GM06990 (cell line): ENCODE results near the gene ZNF444.

Source experiments
- DNase-seq: peaks from one replicate; pipeline ENCODE4 v3.0.0-alpha.2; 2011; ENCODE audit not compliant: insufficient read length; ENCODE audit errors: extremely low read depth
- H3K27me3 ChIP-seq: replicated peaks from 2 replicates; pipeline ENCODE4 v1.6.0; 2011; ENCODE audit warnings: low read length; ENCODE audit not compliant: control insufficient read depth, insufficient read depth
- H3K36me3 ChIP-seq: 2 replicates; pipeline ENCODE4 v1.5.1; 2011; ENCODE audit warnings: low read length; ENCODE audit not compliant: control insufficient read depth, insufficient read depth
- H3K4me3 ChIP-seq: replicated peaks from 2 replicates; pipeline ENCODE4 v1.5.1; 2011; ENCODE audit warnings: low read depth, mild to moderate bottlenecking, control low read depth, low read length
- TF ChIP-seq, protein P1 (sequence below): IDR thresholded peaks from 2 replicates; pipeline ENCODE4 v1.5.1; 2011; ENCODE audit warnings: low read length, control low read depth, mild to moderate bottlenecking, inconsistent platforms; ENCODE audit not compliant: insufficient read depth, poor library complexity, severe bottlenecking

ZNF444 gene

DNA sequence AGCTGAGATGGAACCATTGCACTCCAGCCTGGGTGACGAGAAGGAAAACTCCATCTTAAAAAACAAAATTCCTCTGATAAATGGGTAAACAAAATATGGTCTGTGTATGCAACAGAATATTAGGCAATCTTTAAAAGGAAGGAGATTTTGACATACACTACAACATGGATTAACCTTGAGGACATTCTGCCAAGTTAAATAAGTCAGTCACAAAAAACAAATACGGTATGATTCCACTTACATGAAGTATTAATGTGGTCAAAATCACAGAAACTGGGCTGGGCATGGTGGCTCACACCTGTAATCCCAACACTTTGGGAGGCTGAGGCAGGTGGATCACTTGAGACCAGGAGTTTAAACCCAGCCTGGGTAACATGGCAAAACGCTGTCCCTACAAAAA lies 3.0 kb upstream of the ZNF444 start:
- Histone ChIP-seq H3K36me3 (no peaks in the 10 kb centered on the region), H3K27me3 (no peaks in the 10 kb centered on the region), H3K4me3 (no peak overlapping the region)
- no peak for DNase-seq
- TF ChIP-seq, protein P1, sequence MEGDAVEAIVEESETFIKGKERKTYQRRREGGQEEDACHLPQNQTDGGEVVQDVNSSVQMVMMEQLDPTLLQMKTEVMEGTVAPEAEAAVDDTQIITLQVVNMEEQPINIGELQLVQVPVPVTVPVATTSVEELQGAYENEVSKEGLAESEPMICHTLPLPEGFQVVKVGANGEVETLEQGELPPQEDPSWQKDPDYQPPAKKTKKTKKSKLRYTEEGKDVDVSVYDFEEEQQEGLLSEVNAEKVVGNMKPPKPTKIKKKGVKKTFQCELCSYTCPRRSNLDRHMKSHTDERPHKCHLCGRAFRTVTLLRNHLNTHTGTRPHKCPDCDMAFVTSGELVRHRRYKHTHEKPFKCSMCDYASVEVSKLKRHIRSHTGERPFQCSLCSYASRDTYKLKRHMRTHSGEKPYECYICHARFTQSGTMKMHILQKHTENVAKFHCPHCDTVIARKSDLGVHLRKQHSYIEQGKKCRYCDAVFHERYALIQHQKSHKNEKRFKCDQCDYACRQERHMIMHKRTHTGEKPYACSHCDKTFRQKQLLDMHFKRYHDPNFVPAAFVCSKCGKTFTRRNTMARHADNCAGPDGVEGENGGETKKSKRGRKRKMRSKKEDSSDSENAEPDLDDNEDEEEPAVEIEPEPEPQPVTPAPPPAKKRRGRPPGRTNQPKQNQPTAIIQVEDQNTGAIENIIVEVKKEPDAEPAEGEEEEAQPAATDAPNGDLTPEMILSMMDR, result no peak

DNA sequence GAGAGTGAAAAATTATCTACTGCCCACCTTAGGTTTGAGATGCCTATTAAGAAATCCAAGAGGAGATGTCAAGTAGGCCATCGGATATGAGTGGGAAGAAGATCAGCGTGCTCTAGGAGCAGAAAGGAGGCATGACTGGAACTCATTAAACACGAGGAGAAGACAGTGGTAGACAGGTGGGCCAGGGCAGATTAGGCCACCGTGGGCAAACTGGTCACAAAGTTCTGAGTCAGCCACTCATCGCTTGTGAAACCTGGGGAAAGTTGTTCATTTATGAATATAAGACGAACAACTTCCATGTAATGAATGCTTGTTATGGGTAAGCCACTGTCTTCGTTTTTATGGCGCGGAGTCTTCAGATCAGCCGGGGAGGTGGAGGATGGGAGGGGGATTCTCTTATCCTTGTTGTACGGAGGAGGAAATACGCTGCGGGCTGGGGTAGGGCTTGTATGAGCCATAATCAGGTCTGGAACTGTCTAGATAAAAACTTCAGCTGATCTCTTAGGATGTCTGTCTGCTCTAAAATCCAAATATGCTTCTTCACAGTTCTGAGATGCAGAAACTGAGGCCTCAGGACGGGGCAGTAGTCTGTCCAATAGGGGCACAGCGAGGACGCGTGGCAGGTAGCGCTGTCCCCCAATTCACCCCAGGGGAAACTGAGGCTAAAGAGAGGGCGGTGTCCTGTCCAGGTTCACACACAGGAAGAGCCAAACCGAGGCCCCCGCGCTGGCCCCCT lies 1.1 kb upstream of the ZNF444 start:
- TF ChIP-seq, protein P1, result no peak

DNA sequence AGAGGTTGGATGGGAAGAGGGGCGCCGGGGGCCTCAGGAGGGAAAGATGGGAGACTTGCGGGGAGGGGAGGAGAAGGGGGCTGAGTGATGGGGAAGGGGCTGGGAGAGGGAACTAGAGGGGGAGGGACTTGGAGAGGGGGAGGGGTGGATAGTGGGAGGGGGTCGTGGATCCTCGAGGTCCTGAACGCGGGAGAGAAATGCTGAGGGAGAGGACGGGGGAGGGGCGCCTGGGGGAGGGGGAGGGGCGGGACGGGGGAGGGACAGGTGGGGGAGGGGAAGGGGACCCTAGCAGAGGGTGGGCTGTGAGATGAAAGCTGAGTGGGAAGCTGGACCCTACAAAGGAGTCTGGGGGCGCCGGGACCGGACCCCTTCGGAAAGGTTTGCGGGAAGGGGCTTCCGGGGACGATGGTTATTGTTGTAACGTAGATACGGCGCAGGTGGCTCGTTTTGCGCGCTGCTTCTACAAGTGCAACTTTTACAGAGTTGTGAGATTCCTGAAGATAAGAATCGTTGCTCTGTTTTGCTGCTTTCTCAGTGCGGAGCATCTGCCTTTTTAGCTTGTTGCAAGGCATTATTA lies 418 bp downstream of the ZNF444 start:
- Histone ChIP-seq H3K36me3 (no peaks in the 10 kb centered on the region; the same call in 1 of the 2 replicates), H3K4me3 (peak overlapping the region; percentile 72), H3K27me3 (no peaks in the 10 kb centered on the region)
- no peak for DNase-seq
- TF ChIP-seq, protein P1, result no peak

More for the DNA sequence above, 1.1 kb upstream of the ZNF444 start:
- Histone ChIP-seq H3K27me3 (no peaks in the 10 kb centered on the region), H3K36me3 (no peaks in the 10 kb centered on the region; the same call in 1 of the 2 replicates), H3K4me3 (peak overlapping the region; percentile 72)
- DNase-seq, result no peak

DNA sequence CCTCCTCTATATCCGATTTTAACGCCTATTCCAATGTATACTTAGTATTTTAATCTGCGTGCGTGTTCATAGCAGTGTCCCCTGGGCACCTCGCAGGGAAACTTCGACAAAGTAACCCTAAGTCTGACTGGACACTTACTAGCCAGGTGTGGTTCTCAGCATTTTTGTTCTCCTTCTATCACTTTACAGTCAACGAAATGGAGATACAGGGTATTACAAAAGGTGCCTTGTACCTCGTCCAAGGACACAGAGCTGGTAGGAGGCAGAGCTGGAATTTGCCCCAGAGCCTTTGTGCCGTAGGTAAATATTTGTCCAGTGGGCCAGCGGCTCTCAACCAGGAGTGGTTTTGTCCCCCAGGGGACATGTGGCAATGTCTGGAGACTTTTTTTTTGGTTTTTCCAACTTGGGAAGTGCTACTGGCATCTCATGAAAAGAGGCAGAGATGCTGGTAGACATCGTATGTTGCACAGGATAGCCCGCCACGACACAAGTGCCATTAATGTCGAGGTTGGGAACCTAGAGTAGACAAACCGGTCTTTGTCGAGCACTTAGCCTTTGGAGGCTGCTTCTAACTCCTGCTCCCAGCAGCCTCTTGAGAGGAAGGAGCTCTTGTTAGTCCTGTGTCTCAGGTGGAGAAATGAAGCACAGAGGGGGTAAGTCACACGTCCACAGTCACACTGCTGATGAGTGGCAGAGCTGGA lies 1.1 kb downstream of the ZNF444 start:
- Histone ChIP-seq H3K27me3 (no peaks in the 10 kb centered on the region), H3K36me3 (peaks cover 2% of the 10 kb centered on the region), H3K4me3 (peak overlapping the region; percentile 72)
- TF ChIP-seq, protein P1, result no peak
- DNase-seq, result no peak

DNA sequence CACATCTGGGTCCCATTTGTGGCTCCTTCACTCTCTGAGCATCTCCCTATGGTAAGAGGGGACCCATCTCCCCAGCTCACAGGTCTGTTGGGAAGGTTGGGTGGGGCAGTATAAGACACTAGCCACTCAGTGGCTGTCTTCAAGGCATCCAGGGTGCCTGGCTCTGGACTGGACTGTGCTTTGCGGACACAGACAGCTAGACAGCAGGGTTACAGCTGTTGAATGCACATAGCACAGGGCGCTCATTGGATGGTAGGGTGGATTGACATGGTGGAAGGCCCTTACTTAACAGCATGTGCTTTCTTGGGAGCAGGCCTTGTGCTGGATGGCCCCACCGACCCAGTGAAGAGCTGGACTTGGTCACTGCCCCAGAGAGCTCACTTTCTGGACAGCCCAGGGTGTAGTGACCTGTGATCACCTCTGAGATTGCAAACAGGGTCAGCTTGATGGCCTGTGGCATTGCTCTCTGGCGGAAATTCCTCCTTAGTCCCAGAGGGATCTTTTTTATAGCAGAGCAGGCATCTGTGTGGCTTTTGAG lies 1.9 kb downstream of the ZNF444 start:
- DNase-seq, result no peak
- H3K4me3 ChIP-seq, result no peak overlapping the region
- TF ChIP-seq, protein P1, result no peak
- H3K27me3 ChIP-seq, result no peaks in the 10 kb centered on the region
- H3K36me3 ChIP-seq, result peaks cover 7% of the 10 kb centered on the region
